GM19099 (cell line): ENCODE data around the gene CREBL2.

Experiments
- POLR2A ChIP-seq: IDR thresholded peaks from 3 replicates; pipeline ENCODE4 v1.6.1; 2011; ENCODE audit warnings: low read depth; ENCODE audit not compliant: insufficient read length; ENCODE audit errors: extremely low read depth

CREBL2 gene

DNA sequence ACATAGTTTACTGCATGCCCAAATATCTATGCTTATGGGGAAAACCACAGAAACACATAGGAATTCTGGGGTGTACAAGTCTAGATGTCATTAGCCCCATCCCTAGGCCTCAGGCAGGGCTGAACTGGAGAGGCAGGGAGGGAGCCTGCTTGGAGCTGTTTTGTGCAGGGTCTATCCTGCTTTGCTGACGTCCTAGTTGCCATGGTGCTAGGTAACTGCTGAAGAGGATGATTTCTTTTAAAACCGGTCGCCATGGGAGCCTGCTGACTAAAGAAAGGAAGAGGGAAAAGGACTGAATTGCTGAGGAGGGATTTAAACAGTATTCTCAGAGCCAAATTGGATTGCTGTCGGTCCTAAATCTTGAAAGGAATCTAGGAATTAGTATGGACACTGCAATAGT, 73.6 kb downstream of the CREBL2 start:
- TF ChIP-seq POLR2A = no peak

DNA sequence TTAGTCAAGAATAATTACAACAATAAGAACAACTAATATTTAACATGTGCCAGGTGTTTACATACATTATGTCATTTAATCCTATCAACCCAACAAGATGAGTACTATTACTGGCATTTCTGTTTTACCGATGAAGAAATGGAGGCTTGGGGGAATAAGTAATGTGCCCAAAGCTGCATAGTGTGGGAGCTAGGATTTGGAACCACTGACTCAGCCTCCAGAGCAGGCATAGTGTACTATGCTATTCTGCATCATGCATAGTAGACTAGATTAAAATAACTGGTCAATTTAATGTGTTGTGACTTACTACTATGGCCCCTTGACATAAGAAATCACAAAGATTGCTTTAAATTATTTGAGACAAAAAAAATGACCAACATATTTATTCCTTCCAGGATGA, 74.8 kb downstream of the CREBL2 start:
- no peak for TF ChIP-seq POLR2A

GRCh38 chr12:12686925-12687324, 75.2 kb downstream of the CREBL2 start:
- TF ChIP-seq POLR2A = no peak

- TF ChIP-seq POLR2A = no peak
Observed at GRCh38 chr12:12689647-12690300, 78.1 kb downstream of the CREBL2 start.

DNA sequence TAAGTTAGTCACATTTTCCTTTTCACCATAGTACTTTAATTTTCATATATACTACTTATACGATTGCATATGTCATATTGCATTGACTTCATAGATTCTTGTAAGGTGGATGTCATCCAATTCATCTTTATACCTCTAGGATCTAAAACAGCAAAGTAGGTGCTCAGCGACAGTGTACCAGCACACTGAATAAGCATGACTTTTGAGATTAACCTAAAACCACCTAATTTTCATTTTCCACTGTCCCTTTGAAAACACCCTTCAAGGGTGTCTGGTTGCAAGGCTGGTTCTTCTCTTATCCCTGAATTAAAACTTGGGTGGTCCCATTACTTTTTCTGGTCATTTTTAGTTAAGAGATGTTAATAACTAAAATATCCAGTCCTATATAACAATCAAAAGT, 79.9 kb downstream of the CREBL2 start:
- TF ChIP-seq POLR2A = no peak

GRCh38 chr12:12693111-12693671, 81.5 kb downstream of the CREBL2 start:
- no peak for TF ChIP-seq POLR2A
